Measurements from ENCODE around the gene GALNT18.
A peak's percentile ranks its signal among the peaks of the same experiment; 100 is the strongest.

Gene GALNT18

GRCh38 chr11:11584937-11585336 is 36.9 kb downstream of the GALNT18 start:
- DNase-seq = no peak

GRCh38 chr11:11584530-11584810 is 37.3 kb downstream of the GALNT18 start:
- no peak for DNase-seq

- no peak for DNase-seq
Observed at GRCh38 chr11:11583801-11584529, 37.8 kb downstream of the GALNT18 start.

- no peak for DNase-seq
Observed at GRCh38 chr11:11582011-11582701, 39.6 kb downstream of the GALNT18 start.

- DNase-seq = no peak
Observed at GRCh38 chr11:11581481-11581880, 40.3 kb downstream of the GALNT18 start.

- DNase-seq = no peak
Observed at GRCh38 chr11:11580841-11581411, 40.9 kb downstream of the GALNT18 start.

GRCh38 chr11:11580012-11580411 is 41.8 kb downstream of the GALNT18 start:
- no peak for DNase-seq

- DNase-seq = no peak
Observed at GRCh38 chr11:11579012-11579988, 42.5 kb downstream of the GALNT18 start.

GRCh38 chr11:11577932-11578911 is 43.6 kb downstream of the GALNT18 start:
- DNase-seq = no peak

- peak in 1 of 5 donors; percentile 23 for DNase-seq
Observed at GRCh38 chr11:11577251-11577855, 44.5 kb downstream of the GALNT18 start.

- no peak for DNase-seq
Observed at GRCh38 chr11:11574373-11575287, 47.2 kb downstream of the GALNT18 start.

- DNase-seq = no peak
Observed at GRCh38 chr11:11572386-11572785, 49.4 kb downstream of the GALNT18 start.

- no peak for DNase-seq
Observed at GRCh38 chr11:11571893-11572292, 49.9 kb downstream of the GALNT18 start.

- DNase-seq = no peak
Observed at GRCh38 chr11:11570823-11571222, 51.0 kb downstream of the GALNT18 start.

- no peak for DNase-seq
Observed at GRCh38 chr11:11569936-11570491, 51.8 kb downstream of the GALNT18 start.

- DNase-seq = peak in 1 of 5 donors; percentile 13
Observed at GRCh38 chr11:11568651-11569229, 53.1 kb downstream of the GALNT18 start.

- peak in 1 of 5 donors; percentile 16 for DNase-seq
Observed at GRCh38 chr11:11567936-11568650, 53.7 kb downstream of the GALNT18 start.

- DNase-seq = no peak
Observed at GRCh38 chr11:11565636-11566035, 56.2 kb downstream of the GALNT18 start.

All from T-helper 1 cell (primary cell).